AG09309 (cell line): Measurements from ENCODE around the gene ELF1.
"Not testable (repeated sequence)": the region's sequence is repeated elsewhere in the genome, so short reads cannot be mapped to it uniquely, and the experiment has no call there.

Experiments used
- DNase-seq: peaks from one replicate; pipeline ENCODE4 v3.0.0-alpha.2; 2010; ENCODE audit warnings: low read depth
- H3K4me3 ChIP-seq: 2 replicates; pipeline ENCODE4 v1.5.1; 2011; ENCODE audit warnings: mild to moderate bottlenecking, low read depth, low read length, moderate library complexity; ENCODE audit not compliant: control insufficient read depth
- CTCF ChIP-seq: IDR thresholded peaks from 2 replicates; pipeline ENCODE4 v1.5.1; 2011; ENCODE audit warnings: mild to moderate bottlenecking, low read depth, low read length, inconsistent platforms; ENCODE audit not compliant: insufficient read depth, control insufficient read depth; ENCODE audit errors: missing control alignments

The ELF1 gene

GRCh38 chr13:40908546-40908945 is 110.6 kb downstream of the ELF1 start:
- no peak for TF ChIP-seq CTCF
- H3K4me3 ChIP-seq: no peak overlapping the region
- DNase-seq: no peak

GRCh38 chr13:40901032-40901431 is 118.1 kb downstream of the ELF1 start:
- not testable (repeated sequence) for H3K4me3 ChIP-seq, DNase-seq

- not testable (repeated sequence) for H3K4me3 ChIP-seq, DNase-seq
Measured at GRCh38 chr13:40900568-40900967, 118.5 kb downstream of the ELF1 start.

- DNase-seq: no peak
- H3K4me3 ChIP-seq: no peak overlapping the region
- TF ChIP-seq CTCF: no peak
Measured at GRCh38 chr13:40897053-40897452, 122.1 kb downstream of the ELF1 start.

DNA sequence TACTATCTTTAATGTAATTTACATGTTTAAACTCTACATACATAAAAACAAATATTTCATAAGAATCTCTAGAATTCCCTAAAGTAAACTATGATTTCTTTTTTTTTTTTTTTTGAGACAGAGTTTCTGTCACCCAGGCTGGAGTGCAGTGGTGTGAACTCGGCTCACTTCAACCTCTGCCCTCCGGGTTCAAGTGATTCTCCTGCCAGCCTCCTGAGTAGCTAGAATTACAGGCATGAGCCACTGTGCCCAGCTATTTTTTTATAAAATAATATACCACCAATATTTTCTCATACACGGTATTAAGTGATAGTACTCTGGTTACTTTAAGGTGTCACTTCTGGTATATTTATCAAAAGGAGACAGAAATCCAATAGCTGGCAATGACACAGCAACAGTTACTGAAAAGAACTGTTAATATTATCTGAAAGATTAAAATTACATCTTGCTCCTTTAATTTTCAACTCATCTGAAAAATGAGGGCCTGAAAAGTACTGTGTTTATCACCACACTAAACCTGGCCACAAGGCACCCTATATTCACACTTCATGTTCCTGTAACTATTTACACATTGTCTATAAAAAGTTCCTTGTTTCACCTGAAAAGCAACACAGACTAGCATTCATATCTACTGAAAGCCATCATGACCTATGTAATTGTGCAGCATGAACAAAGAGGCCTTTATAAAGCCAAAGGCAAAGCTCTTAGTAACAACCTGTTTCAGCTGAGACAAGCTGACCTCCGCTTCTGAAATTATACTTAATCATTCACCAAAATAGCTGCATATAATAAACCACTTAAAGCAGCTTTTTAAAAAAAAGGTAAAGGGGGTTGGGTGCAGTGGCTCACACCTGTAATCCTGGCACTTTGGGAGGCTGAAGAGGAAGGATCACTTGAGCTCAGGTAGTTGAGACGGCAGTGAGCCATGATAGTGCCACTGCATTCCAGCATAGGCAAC is 123.6 kb downstream of the ELF1 start:
- DNase-seq: no peak

DNA sequence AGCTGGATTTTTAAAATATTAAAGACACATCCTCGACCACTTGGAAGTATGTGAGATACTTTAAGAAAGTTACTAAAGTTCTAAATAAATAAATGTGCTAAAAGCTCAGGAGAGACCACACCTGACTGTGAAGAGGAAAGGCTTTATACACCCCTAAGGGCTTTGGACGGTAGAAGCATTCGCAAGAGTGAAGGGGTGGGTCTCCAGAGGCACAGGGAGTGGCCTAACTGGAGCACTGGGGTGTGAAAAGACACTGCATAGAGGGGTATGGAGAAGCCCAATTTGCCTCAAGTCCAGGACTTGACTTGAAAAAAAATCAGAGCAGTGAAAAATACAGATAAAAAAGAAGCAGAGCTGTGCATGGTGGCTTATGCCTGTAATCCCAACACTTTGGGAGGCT is 125.5 kb downstream of the ELF1 start:
- not testable (repeated sequence) for H3K4me3 ChIP-seq, DNase-seq

More for the DNA sequence above, 123.6 kb downstream of the ELF1 start:
- no peak for TF ChIP-seq CTCF
- H3K4me3 ChIP-seq: no peak overlapping the region

DNA sequence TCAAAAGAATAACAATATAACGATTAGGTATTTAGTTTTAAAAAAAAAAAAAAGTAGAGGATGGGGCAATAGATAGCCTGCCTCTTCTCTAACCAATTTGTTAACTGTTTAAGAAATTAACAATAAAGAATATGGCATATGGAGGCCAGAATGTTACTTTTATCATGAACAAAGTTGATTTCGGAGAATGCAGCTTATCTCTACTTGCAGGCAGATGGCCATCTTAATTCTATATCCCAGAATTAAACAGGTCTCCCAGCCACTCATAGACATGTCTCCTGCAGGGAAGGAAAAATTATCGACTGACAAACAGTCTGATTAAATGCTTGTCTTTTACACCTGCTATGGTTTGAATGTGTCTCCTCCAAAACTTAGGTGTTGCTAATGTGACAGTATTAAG is 133.1 kb downstream of the ELF1 start:
- TF ChIP-seq CTCF: no peak
- H3K4me3 ChIP-seq: no peak overlapping the region
- no peak for DNase-seq

DNA sequence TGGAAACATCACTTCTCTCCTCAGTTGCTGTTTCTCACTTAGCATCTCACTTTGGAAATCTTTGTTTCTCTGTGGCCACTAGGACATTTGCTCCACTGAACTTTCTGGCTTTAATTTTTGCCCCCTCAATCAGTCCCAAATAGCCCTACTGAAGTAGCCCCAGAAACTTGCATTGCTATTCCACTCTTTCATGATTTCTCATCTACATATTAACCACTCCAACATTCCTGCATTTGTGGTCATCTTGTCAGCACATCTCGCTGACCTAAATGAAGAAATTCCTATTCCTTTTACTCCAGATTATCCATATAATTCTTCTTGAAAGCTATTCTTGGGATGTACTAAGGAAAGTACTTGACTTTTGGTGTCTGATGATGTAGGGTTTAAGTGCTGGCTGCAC is 134.9 kb downstream of the ELF1 start:
- H3K4me3 ChIP-seq, DNase-seq: not testable (repeated sequence)
